ENCODE results near the gene OSBPL5.
A peak's percentile ranks its signal among the peaks of the same experiment; 100 is the strongest.
"Not testable (repeated sequence)": the region's sequence is repeated elsewhere in the genome, so short reads cannot be mapped to it uniquely, and the experiment has no call there.

OSBPL5 gene

DNA sequence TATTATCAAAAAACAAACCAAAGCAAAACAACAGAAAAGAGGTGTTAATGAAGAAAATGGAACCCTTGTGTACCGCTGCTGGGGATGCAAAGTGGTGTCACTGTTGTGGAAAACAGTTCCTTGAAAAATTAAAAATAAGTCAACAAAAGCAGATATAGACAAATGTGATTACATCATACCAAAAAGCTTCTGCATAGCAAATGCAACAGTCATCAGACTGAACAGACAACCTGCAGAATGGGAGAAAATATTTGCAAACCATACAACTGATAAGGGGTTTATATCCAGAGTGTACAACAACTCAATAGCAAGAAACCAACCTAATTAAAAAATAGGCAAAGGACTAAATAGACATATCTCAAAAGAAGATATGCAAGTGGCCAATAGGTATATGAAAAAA is 85.0 kb downstream of the OSBPL5 start:
- DNase-seq = no peak

DNA sequence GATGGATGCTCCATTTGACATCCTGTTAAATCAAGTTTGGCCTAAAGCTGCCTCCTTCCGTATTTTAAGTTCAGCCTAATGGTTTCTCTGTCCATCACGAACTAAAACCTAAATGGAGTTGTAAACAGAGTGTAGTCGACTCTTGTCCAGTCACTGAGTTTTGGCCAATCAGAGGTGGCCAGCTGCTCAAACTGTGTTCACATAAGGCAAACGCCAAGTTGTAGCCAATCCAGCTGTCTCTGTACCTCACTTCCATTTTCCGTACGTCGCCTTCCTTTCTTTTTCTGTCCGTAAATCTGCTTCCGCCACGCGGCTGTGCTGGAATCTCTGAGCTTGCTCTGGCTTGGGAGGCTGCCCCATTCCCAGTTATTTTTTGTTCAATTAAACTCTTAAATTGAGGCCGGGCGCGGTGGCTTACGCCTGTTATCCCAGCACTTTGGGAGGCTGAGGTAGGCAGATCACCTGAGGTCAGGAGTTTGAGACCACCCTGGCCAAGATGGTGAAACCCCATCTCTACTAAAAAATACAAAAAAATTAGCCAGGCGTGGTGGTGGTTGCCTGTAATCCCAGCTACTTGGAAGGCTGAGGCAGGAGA is 87.2 kb downstream of the OSBPL5 start:
- no peak for DNase-seq

GRCh38 chr11:3077189-3077836 is 87.8 kb downstream of the OSBPL5 start:
- DNase-seq = no peak

- peak; percentile 29 for DNase-seq
These were observed 90.1 kb downstream of the OSBPL5 start for GRCh38 chr11:3074912-3075589.

DNA sequence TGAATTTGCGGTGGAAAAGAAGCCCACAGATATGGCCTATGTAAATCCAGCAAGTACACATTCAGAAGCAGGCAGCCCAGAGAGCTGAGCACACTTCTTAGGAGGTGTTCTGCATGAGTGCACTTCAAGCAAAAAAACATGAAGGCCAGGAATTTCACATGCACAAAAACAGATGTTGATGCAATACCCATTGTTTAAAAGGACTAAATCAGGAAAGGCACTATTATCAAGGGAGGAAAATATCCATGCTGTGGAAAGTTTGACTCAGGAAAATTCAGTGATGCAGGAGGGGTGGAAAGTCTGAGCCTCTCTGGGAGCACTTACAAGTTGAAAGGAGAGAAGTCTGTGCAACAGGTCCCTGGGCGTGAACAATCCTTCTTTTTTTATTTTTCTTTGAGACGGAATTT is 92.1 kb downstream of the OSBPL5 start:
- DNase-seq = no peak

GRCh38 chr11:3069425-3069824 is 95.7 kb downstream of the OSBPL5 start:
- DNase-seq = no peak

DNA sequence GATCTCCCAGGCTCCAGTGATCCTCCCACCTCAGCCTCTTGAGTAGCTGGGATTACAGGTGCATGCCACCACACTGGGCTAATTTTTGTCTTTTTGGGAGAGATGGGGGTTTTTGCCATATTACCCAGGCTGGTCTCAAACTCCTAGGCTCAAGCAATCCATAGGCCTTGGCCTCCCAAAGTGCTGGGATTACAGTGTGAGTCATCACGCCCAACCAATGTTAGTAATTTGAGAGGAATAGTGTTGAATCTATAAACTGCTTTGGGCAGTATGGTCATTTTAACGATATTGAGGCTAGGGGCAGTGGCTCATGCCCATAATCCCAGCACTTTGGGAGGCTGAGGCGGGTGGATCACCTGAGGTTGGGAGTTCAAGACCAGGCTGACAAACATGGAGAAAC is 98.8 kb downstream of the OSBPL5 start:
- DNase-seq = not testable (repeated sequence)

GRCh38 chr11:3064709-3065108 is 100.4 kb downstream of the OSBPL5 start:
- DNase-seq = not testable (repeated sequence)

- not testable (repeated sequence) for DNase-seq
These were observed 101.2 kb downstream of the OSBPL5 start for GRCh38 chr11:3063876-3064275.

DNA sequence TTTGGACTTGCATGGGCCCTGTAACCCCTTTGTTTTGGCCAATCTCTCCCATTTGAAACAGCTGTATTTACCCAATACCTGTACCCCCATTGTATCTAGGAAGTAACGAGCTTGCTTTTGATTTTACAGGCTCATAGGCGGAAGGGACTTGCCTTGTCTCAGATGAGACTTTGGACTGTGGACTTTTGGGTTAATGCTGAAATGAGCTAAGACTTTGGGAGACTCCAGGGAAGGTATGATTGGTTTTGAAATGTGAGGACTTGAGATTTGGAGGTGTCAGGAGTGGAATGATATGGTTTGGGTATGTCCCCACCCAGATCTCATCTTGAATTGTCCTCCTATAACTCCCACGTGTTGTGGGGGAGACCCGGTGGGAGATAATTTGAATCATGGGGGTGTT is 101.7 kb downstream of the OSBPL5 start:
- DNase-seq = not testable (repeated sequence)

GRCh38 chr11:3060436-3061025 is 104.6 kb downstream of the OSBPL5 start:
- no peak for DNase-seq

- DNase-seq = no peak
These were observed 106.1 kb downstream of the OSBPL5 start for GRCh38 chr11:3058753-3059664.

DNA sequence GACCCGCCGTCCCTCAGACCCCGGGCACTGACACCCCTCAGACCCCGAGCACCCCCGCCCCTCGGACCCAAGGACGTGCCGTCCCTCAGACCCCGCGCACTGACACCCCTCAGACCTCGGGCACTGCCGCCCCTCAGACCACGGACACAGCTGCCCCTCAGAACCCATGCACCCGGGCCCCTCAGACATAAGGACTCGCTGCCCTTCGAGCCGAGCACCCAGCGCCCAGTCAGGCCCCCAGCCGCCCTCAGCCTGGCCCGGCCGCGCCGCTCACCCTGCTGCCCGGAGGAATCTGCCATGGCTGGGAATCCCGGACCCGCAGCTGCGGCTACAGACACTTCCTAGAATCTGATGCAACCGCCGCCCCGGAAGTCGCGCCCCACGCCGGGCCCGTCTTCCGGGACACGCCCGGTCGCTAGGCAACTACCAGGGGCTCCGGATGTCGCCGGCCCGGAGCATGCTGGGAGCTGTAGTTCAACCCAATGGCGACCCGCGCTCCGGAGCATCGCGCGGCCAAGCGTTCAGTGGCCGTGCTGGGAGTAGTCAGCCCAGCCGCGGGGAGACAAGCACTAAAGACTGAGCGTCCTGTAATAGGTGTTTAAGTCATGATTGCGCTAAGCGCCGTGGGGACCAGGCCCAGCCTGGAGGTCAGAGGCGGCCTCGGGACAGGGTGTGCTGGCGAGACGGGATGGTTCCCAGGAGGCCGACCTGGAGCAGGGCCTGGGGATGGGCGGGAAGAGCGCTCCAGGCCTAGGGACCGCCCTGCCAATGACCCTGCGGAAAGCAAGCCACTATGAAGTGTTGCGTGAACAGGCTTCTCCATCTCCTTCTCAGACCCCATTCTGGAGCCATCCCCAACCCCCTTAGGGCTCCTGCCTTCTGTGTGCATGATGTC is 107.8 kb downstream of the OSBPL5 start, which contains the start of gene CARS1:
Gene CARS1, minus strand, starts transcription at position 355 of the 895 bp plus-strand sequence. Its CDS starts 56 bp downstream, at position 299.
- peak; percentile 92 for DNase-seq

DNA sequence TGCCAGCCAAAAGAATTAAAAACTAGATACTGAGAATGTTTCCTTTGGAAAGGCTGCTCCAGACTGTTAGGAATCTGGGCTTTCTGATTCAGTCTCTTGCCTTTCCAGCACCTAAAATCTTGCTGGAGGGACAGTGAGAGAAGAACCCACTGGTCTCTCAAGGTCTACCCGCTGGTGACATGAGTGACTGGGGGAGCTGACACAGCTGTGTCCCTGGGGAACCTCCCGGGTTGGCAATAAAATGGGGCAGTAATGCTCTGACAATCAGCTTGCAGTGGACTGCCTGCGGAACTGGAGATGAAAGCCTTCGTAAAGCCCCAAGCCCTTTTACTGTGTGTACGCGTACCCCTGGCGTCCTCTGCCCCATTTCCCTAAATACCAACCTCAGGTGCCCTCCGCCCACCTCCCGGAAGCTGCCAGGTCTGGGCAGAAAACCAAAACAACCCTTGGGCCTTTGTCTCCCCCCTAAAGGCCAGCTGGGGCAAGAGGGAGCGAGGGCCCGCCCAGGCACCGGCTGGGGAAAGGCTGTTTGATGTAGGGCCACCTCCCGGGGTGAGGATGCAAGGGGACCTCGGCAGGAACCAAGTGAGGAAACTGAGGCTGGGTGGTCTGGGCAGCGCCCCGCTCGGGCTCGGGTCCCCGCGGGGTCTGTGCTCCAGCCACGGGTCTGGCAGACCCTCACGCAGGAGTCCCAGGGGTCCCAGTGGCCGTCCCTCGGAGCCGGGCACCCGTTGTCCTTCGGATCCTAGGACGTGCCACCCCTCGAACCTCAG is 108.6 kb downstream of the OSBPL5 start:
- no peak for DNase-seq

DNA sequence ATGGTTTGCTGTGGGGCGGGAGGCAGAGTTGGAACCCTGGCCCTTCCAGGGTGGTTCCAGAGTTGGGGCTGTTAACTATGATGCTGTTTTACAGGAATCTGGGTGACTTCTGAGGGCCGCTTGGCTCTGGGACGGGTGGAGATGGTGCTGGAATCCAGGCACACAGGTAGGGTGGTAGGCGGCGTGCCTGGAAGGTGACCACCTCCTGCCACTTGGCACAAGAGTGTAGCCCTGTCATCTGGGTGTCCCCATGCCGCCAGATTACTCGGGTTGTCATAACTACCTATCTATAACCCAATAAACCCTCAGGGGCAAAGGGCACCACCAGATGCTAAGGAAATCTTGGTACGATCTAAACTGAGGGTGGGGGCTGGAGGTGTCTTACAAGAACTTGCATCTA is 109.2 kb downstream of the OSBPL5 start:
- DNase-seq = no peak

GRCh38 chr11:3052567-3052966 is 112.5 kb downstream of the OSBPL5 start:
- DNase-seq = no peak

DNA sequence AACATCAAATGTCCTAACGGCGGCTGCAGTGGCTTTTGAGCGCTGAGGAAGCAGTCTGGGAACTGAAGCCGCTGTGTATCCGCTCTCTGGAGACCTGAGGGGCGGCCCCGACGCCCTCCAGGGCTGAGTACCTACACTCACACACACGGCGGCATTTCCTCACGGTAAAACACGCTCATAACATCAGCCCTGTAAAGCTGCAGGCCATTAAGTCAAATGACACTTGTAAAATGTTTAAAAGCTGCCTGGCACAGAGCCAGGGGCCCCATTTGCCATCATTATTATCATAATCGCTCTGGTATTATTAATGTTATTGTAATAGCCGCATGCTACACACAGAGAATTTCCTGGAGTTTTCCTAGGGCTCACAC is 113.0 kb downstream of the OSBPL5 start:
- peak; percentile 23 for DNase-seq

- DNase-seq = no peak
These were observed 113.7 kb downstream of the OSBPL5 start for GRCh38 chr11:3051196-3052108.

DNA sequence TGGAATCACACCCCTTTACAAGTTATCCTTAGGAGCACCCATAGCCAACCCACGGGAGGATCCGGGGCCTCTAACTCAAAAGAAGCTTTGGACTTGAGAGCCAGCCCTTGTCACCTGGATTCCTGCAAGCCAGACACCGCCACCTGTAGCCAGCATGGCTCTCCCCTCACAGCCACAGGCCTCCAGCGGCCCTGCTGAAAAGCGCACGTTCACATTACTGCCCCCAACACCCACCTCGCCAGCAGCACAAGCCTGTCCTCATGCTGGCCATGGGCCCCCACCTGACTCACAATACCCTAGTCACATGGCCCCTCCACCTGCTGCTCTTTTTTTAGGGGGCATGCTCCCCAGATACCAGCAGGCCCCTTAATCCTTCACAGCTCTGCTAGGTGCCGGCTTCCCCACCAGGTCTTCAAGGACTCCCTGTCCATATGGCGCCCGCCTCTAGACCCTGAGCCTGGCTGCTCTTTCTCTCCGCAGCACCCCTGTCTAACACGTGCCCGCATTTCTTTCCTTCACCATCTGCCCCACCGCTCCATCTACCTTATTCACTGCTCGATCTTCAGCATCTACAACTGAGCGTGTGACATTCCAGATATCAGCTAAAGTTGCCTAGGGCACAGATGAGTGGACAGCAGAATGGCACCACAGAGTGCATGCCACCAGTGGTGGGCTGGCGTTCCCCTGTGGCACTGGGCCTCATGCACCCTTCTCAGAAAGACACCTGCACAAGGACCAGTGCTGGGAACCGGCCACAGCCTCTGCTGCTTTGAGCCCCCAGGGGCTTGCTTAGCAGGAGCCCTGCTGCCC is 114.5 kb downstream of the OSBPL5 start:
- DNase-seq = no peak

All from NCI-H774 (cell line).